HCT116 (cell line): ENCODE data around the gene TMEM147. TPM values are rescaled to one million over a fixed set of nuclear protein-coding genes. Genes with fewer than 3 reads are reported as not detected.

Experiments
- ATAC-seq: fragments of 200-7000 bp; cut with Tn5 transposase; 2 replicates; pipeline ENCODE4 v1.9.1; 2020; ENCODE audit warnings: mild to moderate bottlenecking, moderate library complexity
- BruUV-seq: library from RNA; stranded (reverse); fragments of 400-500 nt; replicated peaks from 2 replicates; lab custom pipeline; 2021; lab: Mats Ljungman, UMichigan
- CTCF ChIA-PET: fragments of 300-600 bp; sonication (Branson Sonifier 250); formaldehyde crosslinking; loops from one replicate; lab custom pipeline; 2021; ENCODE audit warnings: antibody characterized with exemption; lab: Charles Lee
- POLR2A ChIA-PET: fragments of 300-600, 350-600 bp; sonication (Branson Sonifier 250); formaldehyde crosslinking; loops from one replicate; lab custom pipeline; 2021; ENCODE audit warnings: antibody characterized with exemption; lab: Charles Lee
- RAD21 ChIA-PET, 2 experiments: fragments of 300-600 bp; sonication (Branson Sonifier 250); formaldehyde crosslinking; loops; one replicate each; lab custom pipeline; 2023; ENCODE audit warnings: low total read pairs in 2 of 2; ENCODE audit not compliant: uncharacterized antibody in 2 of 2, unreplicated experiment in 2 of 2, low non-redundant PET in 1 of 2; lab: Charles Lee
- DNase-seq: peaks from one replicate; pipeline ENCODE4 v3.0.0-alpha.2; 2010; ENCODE audit warnings: low read depth, low spot score
- H2AFZ ChIP-seq: fragments of 200-600 bp; shearing (Covaris generic), sonication (generic); 2 replicates; pipeline ENCODE4 v1.6.1; 2017; ENCODE audit warnings: low read depth, mixed run types, mixed read lengths, antibody characterized with exemption, low read length; ENCODE audit not compliant: poor library complexity, severe bottlenecking
- H3K27ac ChIP-seq: 2 replicates; pipeline ENCODE4 v1.5.1; 2012; ENCODE audit warnings: low read depth, low read length
- H3K27me3 ChIP-seq: fragments of 200-600 bp; sonication (generic); 2 replicates; pipeline ENCODE4 v1.6.1; 2016; ENCODE audit warnings: mixed run types, low read length, mixed read lengths; ENCODE audit not compliant: insufficient read depth
- H3K36me3 ChIP-seq, 2 experiments: fragments of 200-500 bp in 1 of 2; fragments of 200-600 bp in 1 of 2; sonication (Bioruptor generic) in 1 of 2; sonication (generic) in 1 of 2; 2 replicates each; pipeline versions ENCODE4 v1.5.1 to v1.6.1; 2014 to 2016; ENCODE audit warnings: low read length in 2 of 2, inconsistent platforms in 1 of 2, mixed read lengths in 1 of 2, mixed run types in 1 of 2; ENCODE audit not compliant: insufficient read depth in 2 of 2, control insufficient read depth in 1 of 2
- H3K4me1 ChIP-seq, 2 experiments: fragments of 200-600 bp in 1 of 2; sonication (generic) in 1 of 2; 2 replicates each; pipeline versions ENCODE4 v1.5.1 to v1.6.1; 2012 to 2017; ENCODE audit warnings: low read length in 2 of 2, inconsistent platforms in 1 of 2, mild to moderate bottlenecking in 1 of 2, mixed read lengths in 1 of 2, mixed run types in 1 of 2, moderate library complexity in 1 of 2; ENCODE audit not compliant: insufficient read depth in 2 of 2, control insufficient read depth in 1 of 2
- H3K4me2 ChIP-seq: fragments of 200-600 bp; sonication (generic); 2 replicates; pipeline ENCODE4 v1.6.1; 2017; ENCODE audit warnings: mixed run types, low read length, mixed read lengths
- H3K4me3 ChIP-seq, 2 experiments: fragments of 200-600 bp in 1 of 2; sonication (generic) in 1 of 2; replicated peaks in 1 of 2; 2 replicates each; pipeline ENCODE4 v1.5.1; 2011 to 2016; ENCODE audit warnings: low read length in 2 of 2, control low read depth in 1 of 2, low read depth in 1 of 2, mild to moderate bottlenecking in 1 of 2, mixed read lengths in 1 of 2, mixed run types in 1 of 2
- H3K79me2 ChIP-seq: fragments of 200-600 bp; sonication (generic); 2 replicates; pipeline ENCODE4 v1.6.1; 2017; ENCODE audit warnings: mild to moderate bottlenecking, mixed run types, low read length, moderate library complexity, mixed read lengths; ENCODE audit not compliant: insufficient read depth
- H3K9ac ChIP-seq: fragments of 200-600 bp; sonication (generic); 2 replicates; pipeline ENCODE4 v1.6.1; 2016; ENCODE audit warnings: low read length, mixed read lengths
- H3K9me2 ChIP-seq: fragments of 200-600 bp; sonication (generic), shearing (Covaris generic); 2 replicates; pipeline ENCODE4 v1.6.1; 2017; ENCODE audit warnings: mixed run types, mild to moderate bottlenecking, moderate library complexity; ENCODE audit not compliant: insufficient read depth
- H3K9me3 ChIP-seq, 2 experiments: fragments of 200-500 bp in 1 of 2; fragments of 200-600 bp in 1 of 2; sonication (Bioruptor generic) in 1 of 2; sonication (generic) in 1 of 2; 2 replicates each; pipeline ENCODE4 v1.6.1; 2014 to 2017; ENCODE audit warnings: low read length in 2 of 2, mixed read lengths in 2 of 2, inconsistent platforms in 1 of 2, low read depth in 1 of 2, mild to moderate bottlenecking in 1 of 2, mixed run types in 1 of 2, moderate library complexity in 1 of 2; ENCODE audit not compliant: control insufficient read depth in 1 of 2, insufficient read depth in 1 of 2
- H4K20me1 ChIP-seq: fragments of 200-600 bp; sonication (generic), shearing (Covaris generic); 2 replicates; pipeline ENCODE4 v1.6.1; 2017; ENCODE audit warnings: mixed run types, mild to moderate bottlenecking, moderate library complexity; ENCODE audit not compliant: insufficient read depth
- CEBPB ChIP-seq: IDR thresholded peaks from 2 replicates; pipeline ENCODE4 v1.6.1; 2012; ENCODE audit warnings: low read depth
- EGR1 ChIP-seq: IDR thresholded peaks from 2 replicates; pipeline ENCODE4 v1.6.1; 2012; ENCODE audit warnings: low read depth
- ELF1 ChIP-seq: IDR thresholded peaks from 2 replicates; pipeline ENCODE4 v1.6.1; 2012; ENCODE audit warnings: low read depth, borderline replicate concordance
- EZH2phosphoT487 ChIP-seq: fragments of 200-600 bp; IDR thresholded peaks from 2 replicates; pipeline ENCODE4 v1.6.1; 2018; ENCODE audit warnings: antibody characterized with exemption, borderline replicate concordance
- JUND ChIP-seq: IDR thresholded peaks from 2 replicates; pipeline ENCODE4 v1.6.1; 2012
- SP1 ChIP-seq: IDR thresholded peaks from 2 replicates; pipeline ENCODE4 v1.6.1; 2012; ENCODE audit warnings: low read depth
- SRF ChIP-seq: IDR thresholded peaks from 2 replicates; pipeline ENCODE4 v1.6.1; 2012; ENCODE audit warnings: low read depth
- TCF7L2 ChIP-seq: IDR thresholded peaks from 2 replicates; pipeline ENCODE4 v1.7.0; 2011; ENCODE audit warnings: borderline replicate concordance, inconsistent platforms; ENCODE audit not compliant: insufficient read depth, insufficient read length; ENCODE audit errors: extremely low read depth
- ZFX ChIP-seq: fragments of 450-650 bp; IDR thresholded peaks from 2 replicates; pipeline ENCODE4 v1.6.1; 2017
- ZNF274 ChIP-seq: fragments of 200-500 bp; sonication (Bioruptor generic); IDR thresholded peaks from 2 replicates; pipeline ENCODE4 v1.6.1; 2014; ENCODE audit warnings: mild to moderate bottlenecking, low read depth, low read length, inconsistent platforms
- intact Hi-C: fragments of 100-400 bp; cut with micrococcal nuclease; formaldehyde crosslinking; loops from 2 replicates; pipeline ENCODE4 v1.10.0; 2022
- total RNA-seq: library from RNA; stranded (reverse); gene quantifications from one replicate; pipeline ENCODE4 v1.2.1, GENCODE V29; 2021; ENCODE audit not compliant: unreplicated experiment
- TF ChIP-seq, protein P1 (sequence below): IDR thresholded peaks from 2 replicates; pipeline ENCODE4 v1.6.1; 2012; ENCODE audit warnings: low read depth
- TF ChIP-seq, protein P2 (sequence below): IDR thresholded peaks from 2 replicates; pipeline ENCODE4 v1.6.1; 2012
- TF ChIP-seq, protein P3 (sequence below): IDR thresholded peaks from 2 replicates; pipeline ENCODE4 v1.6.1; 2012
- TF ChIP-seq, protein P4 (sequence below), 3 experiments: fragments of 200-600 bp in 1 of 3; sonication (generic) in 1 of 3; IDR thresholded peaks in 2 of 3; conservative IDR thresholded peaks in 1 of 3; 2 replicates each; pipeline ENCODE4 v1.5.1; 2012 to 2017; ENCODE audit warnings: low read depth in 2 of 3, low read length in 2 of 3, antibody characterized with exemption in 1 of 3, borderline replicate concordance in 1 of 3, control low read depth in 1 of 3, mild to moderate bottlenecking in 1 of 3, mixed read lengths in 1 of 3, mixed run types in 1 of 3, moderate library complexity in 1 of 3; ENCODE audit not compliant: insufficient read depth in 1 of 3

Gene TMEM147
- total RNA-seq, 1 experiment from 2014 or later: 128 TPM

DNA sequence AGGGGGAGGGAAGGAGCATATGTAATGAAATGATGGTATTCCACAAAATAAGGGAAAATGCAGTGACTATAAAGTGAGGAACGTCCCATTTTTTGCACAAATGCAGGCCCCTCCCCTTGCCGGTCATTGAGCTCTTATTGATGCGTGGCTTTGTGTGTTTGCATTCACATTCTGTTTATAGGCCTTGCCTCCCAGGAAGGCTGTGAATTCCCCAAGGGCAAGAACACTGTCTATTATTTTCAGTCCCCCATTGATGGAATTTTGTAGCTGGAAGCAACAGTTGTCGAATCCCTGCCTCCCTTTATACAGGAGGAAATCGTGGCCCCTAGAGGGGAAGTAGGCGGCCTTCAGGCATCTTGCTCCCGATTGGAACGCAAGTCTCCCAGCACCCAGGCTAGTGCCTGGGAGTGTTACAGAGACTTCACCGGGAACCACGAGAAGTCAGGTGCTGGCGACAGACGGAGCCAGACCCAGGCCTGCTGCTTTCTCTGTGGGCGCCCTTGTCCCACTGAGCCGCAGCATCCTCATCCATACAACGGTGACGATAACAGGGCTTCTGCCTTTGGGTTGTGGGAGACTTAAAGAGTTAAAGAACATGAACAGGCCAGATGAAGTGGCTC lies 24.2 kb upstream of the TMEM147 start (continued):
- TF ChIP-seq, protein P1, sequence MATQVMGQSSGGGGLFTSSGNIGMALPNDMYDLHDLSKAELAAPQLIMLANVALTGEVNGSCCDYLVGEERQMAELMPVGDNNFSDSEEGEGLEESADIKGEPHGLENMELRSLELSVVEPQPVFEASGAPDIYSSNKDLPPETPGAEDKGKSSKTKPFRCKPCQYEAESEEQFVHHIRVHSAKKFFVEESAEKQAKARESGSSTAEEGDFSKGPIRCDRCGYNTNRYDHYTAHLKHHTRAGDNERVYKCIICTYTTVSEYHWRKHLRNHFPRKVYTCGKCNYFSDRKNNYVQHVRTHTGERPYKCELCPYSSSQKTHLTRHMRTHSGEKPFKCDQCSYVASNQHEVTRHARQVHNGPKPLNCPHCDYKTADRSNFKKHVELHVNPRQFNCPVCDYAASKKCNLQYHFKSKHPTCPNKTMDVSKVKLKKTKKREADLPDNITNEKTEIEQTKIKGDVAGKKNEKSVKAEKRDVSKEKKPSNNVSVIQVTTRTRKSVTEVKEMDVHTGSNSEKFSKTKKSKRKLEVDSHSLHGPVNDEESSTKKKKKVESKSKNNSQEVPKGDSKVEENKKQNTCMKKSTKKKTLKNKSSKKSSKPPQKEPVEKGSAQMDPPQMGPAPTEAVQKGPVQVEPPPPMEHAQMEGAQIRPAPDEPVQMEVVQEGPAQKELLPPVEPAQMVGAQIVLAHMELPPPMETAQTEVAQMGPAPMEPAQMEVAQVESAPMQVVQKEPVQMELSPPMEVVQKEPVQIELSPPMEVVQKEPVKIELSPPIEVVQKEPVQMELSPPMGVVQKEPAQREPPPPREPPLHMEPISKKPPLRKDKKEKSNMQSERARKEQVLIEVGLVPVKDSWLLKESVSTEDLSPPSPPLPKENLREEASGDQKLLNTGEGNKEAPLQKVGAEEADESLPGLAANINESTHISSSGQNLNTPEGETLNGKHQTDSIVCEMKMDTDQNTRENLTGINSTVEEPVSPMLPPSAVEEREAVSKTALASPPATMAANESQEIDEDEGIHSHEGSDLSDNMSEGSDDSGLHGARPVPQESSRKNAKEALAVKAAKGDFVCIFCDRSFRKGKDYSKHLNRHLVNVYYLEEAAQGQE: no peak
- TF ChIP-seq ZFX (no peak), ELF1 (no peak), EZH2phosphoT487 (no peak)

DNA sequence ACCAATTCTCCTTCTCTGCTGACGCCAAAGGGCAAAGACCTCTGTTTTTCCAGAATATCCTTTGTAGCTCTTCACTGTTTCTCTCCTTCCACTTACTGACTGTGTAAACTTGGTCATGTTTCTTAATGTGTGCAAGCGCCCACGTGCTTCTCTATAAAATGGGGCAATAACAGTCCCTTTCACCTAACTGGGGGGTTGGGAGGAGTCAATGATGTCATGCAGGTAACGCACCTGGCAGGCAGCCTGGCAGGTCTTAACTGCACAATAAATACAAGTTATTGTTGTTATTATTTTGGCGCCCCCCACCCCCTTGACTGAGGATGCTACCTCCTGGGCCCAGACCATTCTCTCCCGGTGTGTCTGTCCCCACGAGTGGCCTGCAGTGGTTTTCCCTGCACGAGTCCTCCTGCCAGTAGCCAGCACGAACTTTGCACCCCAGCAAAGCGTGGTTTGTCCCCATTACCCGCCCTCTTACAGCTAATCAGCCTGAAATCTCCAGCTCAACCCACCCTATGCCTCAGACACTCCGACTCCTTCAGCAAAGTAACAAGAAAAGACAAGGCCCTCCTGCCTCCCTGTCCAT lies 22.6 kb upstream of the TMEM147 start:
- no peak overlapping the region for H3K4me3 ChIP-seq
- DNase-seq (no peak), ATAC-seq (no peak)
- RAD21 ChIA-PET: no interaction called here
- CTCF ChIA-PET: interaction anchor here (1.4 kb wide), 1 partner anchor 28 kb away, joined by 3 read pairs; no protein-coding TSS in a partner anchor
- no peak overlapping the region for H3K9ac ChIP-seq
- H3K4me2 ChIP-seq: no peak overlapping the region
- H3K9me3 ChIP-seq: no peaks in the 10 kb centered on the region
- no peak overlapping the region for H2AFZ ChIP-seq
- H3K9me2 ChIP-seq: no peaks in the 10 kb centered on the region
- no peaks in the 10 kb centered on the region for H4K20me1 ChIP-seq
- intact Hi-C loops: no loop called here
- no peaks in the 10 kb centered on the region for H3K79me2 ChIP-seq
- BruUV-seq: no TSS peak
- H3K27ac ChIP-seq: no peak overlapping the region
- POLR2A ChIA-PET: no interaction called here
- H3K27me3 ChIP-seq: no peaks in the 10 kb centered on the region
- H3K4me1 ChIP-seq: peaks cover 5 to 21% of the 10 kb centered on the region in 2 experiments; a peak in 3 of 4 replicates
- H3K36me3 ChIP-seq: no peaks in the 10 kb centered on the region
- TF ChIP-seq TCF7L2: no peak
- TF ChIP-seq SRF: no peak
- TF ChIP-seq JUND: no peak
- TF ChIP-seq, protein P2, sequence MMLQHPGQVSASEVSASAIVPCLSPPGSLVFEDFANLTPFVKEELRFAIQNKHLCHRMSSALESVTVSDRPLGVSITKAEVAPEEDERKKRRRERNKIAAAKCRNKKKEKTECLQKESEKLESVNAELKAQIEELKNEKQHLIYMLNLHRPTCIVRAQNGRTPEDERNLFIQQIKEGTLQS: no peak
- no peak for TF ChIP-seq CEBPB
- TF ChIP-seq, protein P1: no peak
- TF ChIP-seq, protein P3, sequence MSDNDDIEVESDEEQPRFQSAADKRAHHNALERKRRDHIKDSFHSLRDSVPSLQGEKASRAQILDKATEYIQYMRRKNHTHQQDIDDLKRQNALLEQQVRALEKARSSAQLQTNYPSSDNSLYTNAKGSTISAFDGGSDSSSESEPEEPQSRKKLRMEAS: no peak
- TF ChIP-seq, protein P4, sequence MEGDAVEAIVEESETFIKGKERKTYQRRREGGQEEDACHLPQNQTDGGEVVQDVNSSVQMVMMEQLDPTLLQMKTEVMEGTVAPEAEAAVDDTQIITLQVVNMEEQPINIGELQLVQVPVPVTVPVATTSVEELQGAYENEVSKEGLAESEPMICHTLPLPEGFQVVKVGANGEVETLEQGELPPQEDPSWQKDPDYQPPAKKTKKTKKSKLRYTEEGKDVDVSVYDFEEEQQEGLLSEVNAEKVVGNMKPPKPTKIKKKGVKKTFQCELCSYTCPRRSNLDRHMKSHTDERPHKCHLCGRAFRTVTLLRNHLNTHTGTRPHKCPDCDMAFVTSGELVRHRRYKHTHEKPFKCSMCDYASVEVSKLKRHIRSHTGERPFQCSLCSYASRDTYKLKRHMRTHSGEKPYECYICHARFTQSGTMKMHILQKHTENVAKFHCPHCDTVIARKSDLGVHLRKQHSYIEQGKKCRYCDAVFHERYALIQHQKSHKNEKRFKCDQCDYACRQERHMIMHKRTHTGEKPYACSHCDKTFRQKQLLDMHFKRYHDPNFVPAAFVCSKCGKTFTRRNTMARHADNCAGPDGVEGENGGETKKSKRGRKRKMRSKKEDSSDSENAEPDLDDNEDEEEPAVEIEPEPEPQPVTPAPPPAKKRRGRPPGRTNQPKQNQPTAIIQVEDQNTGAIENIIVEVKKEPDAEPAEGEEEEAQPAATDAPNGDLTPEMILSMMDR (IDR thresholded peaks at IDR 0.05 in 2 of 3, conservative IDR thresholded peaks at IDR 0.05 in 1 of 3; ENCODE audit: borderline replicate concordance in 1 of 3, insufficient read depth in 1 of 3, low read depth in 2 of 3, low read length in 2 of 3): no peak
- TF ChIP-seq ZNF274: no peak
- TF ChIP-seq EGR1: no peak
- no peak for TF ChIP-seq SP1
